Stimulated activated naive CD4-positive, alpha-beta T cell (primary cell): ENCODE measurements around the gene EMX1.

ENCODE experiments used
- DNase-seq, 6 experiments: peaks; one replicate each; lab custom pipeline; 2025; lab: John Stamatoyannopoulos, UW

EMX1 gene

GRCh38 chr2:72942881-72943418 is 25.6 kb downstream of the EMX1 start:
- DNase-seq, result no peak

- no peak for DNase-seq
Measured at GRCh38 chr2:72943540-72944395, 26.4 kb downstream of the EMX1 start.

- DNase-seq, result no peak
Measured at GRCh38 chr2:72944804-72945449, 27.6 kb downstream of the EMX1 start.

- no peak for DNase-seq
Measured at GRCh38 chr2:72945450-72946019, 28.2 kb downstream of the EMX1 start.

- DNase-seq, result no peak
Measured at GRCh38 chr2:72946466-72946865, 29.1 kb downstream of the EMX1 start.

- no peak for DNase-seq
Measured at GRCh38 chr2:72947952-72948830, 30.9 kb downstream of the EMX1 start.

GRCh38 chr2:72949045-72949444 is 31.7 kb downstream of the EMX1 start:
- no peak for DNase-seq

GRCh38 chr2:72949642-72950041 is 32.3 kb downstream of the EMX1 start:
- DNase-seq, result no peak

GRCh38 chr2:72950558-72951255 is 33.4 kb downstream of the EMX1 start:
- DNase-seq, result no peak

- DNase-seq, result no peak
Measured at GRCh38 chr2:72951303-72952095, 34.2 kb downstream of the EMX1 start.

- DNase-seq, result no peak
Measured at GRCh38 chr2:72952110-72952823, 34.9 kb downstream of the EMX1 start.

GRCh38 chr2:72952961-72953360 is 35.6 kb downstream of the EMX1 start:
- DNase-seq, result no peak

GRCh38 chr2:72953528-72953927 is 36.2 kb downstream of the EMX1 start:
- DNase-seq, result no peak

- peak in 1 of 6 experiments; percentile 9 for DNase-seq
Measured at GRCh38 chr2:72953976-72954375, 36.7 kb downstream of the EMX1 start.

GRCh38 chr2:72954376-72955227 is 37.3 kb downstream of the EMX1 start:
- DNase-seq, result no peak

- no peak for DNase-seq
Measured at GRCh38 chr2:72955228-72956049, 38.1 kb downstream of the EMX1 start.

- no peak for DNase-seq
Measured at GRCh38 chr2:72956050-72956395, 38.7 kb downstream of the EMX1 start.

- DNase-seq, result no peak
Measured at GRCh38 chr2:72956936-72957335, 39.6 kb downstream of the EMX1 start.
